Hepatocyte (in vitro differentiated cells): Measurements from ENCODE around the gene AFF2. TPM values are rescaled to one million over a fixed set of nuclear protein-coding genes. Genes with fewer than 3 reads are reported as not detected.

Experiments
- DNase-seq: peaks from one replicate; pipeline ENCODE4 v3.0.0-alpha.2; 2016; ENCODE audit warnings: low spot score
- H2AFZ ChIP-seq: fragments of 200-600 bp; sonication (generic); 2 replicates; pipeline ENCODE4 v1.6.0; 2016; ENCODE audit warnings: antibody characterized with exemption, mild to moderate bottlenecking
- H3K27ac ChIP-seq: fragments of 200-600 bp; sonication (generic); 2 replicates; pipeline ENCODE4 v1.5.1; 2016; ENCODE audit warnings: mild to moderate bottlenecking
- H3K27me3 ChIP-seq: fragments of 200-600 bp; sonication (generic); 2 replicates; pipeline ENCODE4 v1.6.1; 2016
- H3K36me3 ChIP-seq: fragments of 200-600 bp; sonication (generic); replicated peaks from 2 replicates; pipeline ENCODE4 v1.5.1; 2016; ENCODE audit warnings: low read depth; ENCODE audit not compliant: insufficient read depth
- H3K4me1 ChIP-seq: fragments of 200-600 bp; sonication (generic); 2 replicates; pipeline ENCODE4 v1.5.1; 2016; ENCODE audit warnings: mild to moderate bottlenecking, moderate library complexity; ENCODE audit not compliant: insufficient read depth
- H3K4me2 ChIP-seq: fragments of 200-600 bp; sonication (generic); 2 replicates; pipeline ENCODE4 v1.6.0; 2016
- H3K4me3 ChIP-seq: fragments of 200-600 bp; sonication (generic); 2 replicates; pipeline ENCODE4 v1.5.1; 2016; ENCODE audit warnings: mild to moderate bottlenecking
- H3K79me2 ChIP-seq: fragments of 200-600 bp; sonication (generic); 2 replicates; pipeline ENCODE4 v1.6.0; 2017; ENCODE audit warnings: mild to moderate bottlenecking
- H3K9me2 ChIP-seq: fragments of 200-600 bp; sonication (generic); replicated peaks from 2 replicates; pipeline ENCODE4 v1.6.0; 2017; ENCODE audit warnings: mild to moderate bottlenecking; ENCODE audit not compliant: insufficient read depth
- H3K9me3 ChIP-seq: fragments of 200-600 bp; sonication (generic); 2 replicates; pipeline ENCODE4 v1.5.1; 2016; ENCODE audit warnings: low read depth, mild to moderate bottlenecking
- H4K20me1 ChIP-seq: fragments of 200-600 bp; sonication (generic); 2 replicates; pipeline ENCODE4 v1.6.0; 2016; ENCODE audit warnings: mild to moderate bottlenecking; ENCODE audit not compliant: insufficient read depth, poor library complexity, severe bottlenecking
- CTCF ChIP-seq: fragments of 200-600 bp; sonication (generic); IDR thresholded peaks from 2 replicates; pipeline ENCODE4 v1.5.1; 2016; ENCODE audit warnings: antibody characterized with exemption, mild to moderate bottlenecking; ENCODE audit not compliant: poor library complexity
- EZH2 ChIP-seq: fragments of 200-600 bp; sonication (generic); IDR thresholded peaks from 2 replicates; pipeline ENCODE4 v1.6.1; 2016; ENCODE audit warnings: antibody characterized with exemption, mild to moderate bottlenecking, borderline replicate concordance
- EZH2phosphoT487 ChIP-seq: fragments of 200-600 bp; sonication (generic); IDR thresholded peaks from one replicate; pipeline ENCODE4 v1.6.1; 2018; ENCODE audit warnings: antibody characterized with exemption, mild to moderate bottlenecking, low read depth, moderate library complexity; ENCODE audit not compliant: unreplicated experiment, severe bottlenecking
- WGBS: methylation state at CpG from one replicate; pipeline ENCODE4 v1.1.6; 2016; ENCODE audit warnings: low lambda C conversion rate; ENCODE audit errors: missing lambda C conversion rate; 5-methylcytosine and 5-hydroxymethylcytosine counted together
- polyA plus RNA-seq: library from polyadenylated mRNA; unstranded; fragments of >200 nt; fragmentation: Nextera tagmentation; extraction: Ambion mirVana; gene quantifications from 2 replicates; pipeline ENCODE4 v1.2.1, GENCODE V29; 2016
- total RNA-seq: library from RNA; depleted of rRNA; stranded (reverse); fragments of >200 nt; gene quantifications from 2 replicates; pipeline ENCODE4 v1.2.3, GENCODE V29; 2014

Gene AFF2
- total and polyA plus RNA-seq, 2 experiments from 2014 or later, result 2.1 to 6.5 TPM

- no peak for DNase-seq
- Histone ChIP-seq H3K9me3 (no peaks in the 10 kb centered on the region), H3K27ac (no peak overlapping the region), H3K36me3 (no peaks in the 10 kb centered on the region), H4K20me1 (no peaks in the 10 kb centered on the region), H3K4me2 (no peak overlapping the region), H3K79me2 (no peaks in the 10 kb centered on the region), H3K27me3 (no peaks in the 10 kb centered on the region), H3K9me2 (no peaks in the 10 kb centered on the region), H3K4me1 (no peaks in the 10 kb centered on the region), H3K4me3 (no peak overlapping the region), H2AFZ (no peak overlapping the region)
- WGBS, result 34% methylated on average over 4 of the region's 4 CpGs
- TF ChIP-seq EZH2phosphoT487 (no peak), EZH2 (no peak), CTCF (no peak)
Observed at GRCh38 chrX:148613636-148614035, 113.2 kb downstream of the AFF2 start.

GRCh38 chrX:148615491-148615890, 115.1 kb downstream of the AFF2 start:
- Histone ChIP-seq H2AFZ (no peak overlapping the region), H3K27me3 (no peaks in the 10 kb centered on the region), H3K4me2 (no peak overlapping the region), H3K27ac (no peak overlapping the region), H3K9me3 (no peaks in the 10 kb centered on the region), H3K4me1 (no peaks in the 10 kb centered on the region), H4K20me1 (no peaks in the 10 kb centered on the region), H3K79me2 (no peaks in the 10 kb centered on the region), H3K36me3 (no peaks in the 10 kb centered on the region), H3K9me2 (no peaks in the 10 kb centered on the region), H3K4me3 (no peak overlapping the region)
- DNase-seq, result no peak
- 66% methylated on average over 2 of the region's 2 CpGs for WGBS
- TF ChIP-seq CTCF, result no peak
- no peak for TF ChIP-seq EZH2
- TF ChIP-seq EZH2phosphoT487, result no peak

GRCh38 chrX:148618470-148619445, 118.3 kb downstream of the AFF2 start:
- H3K79me2 ChIP-seq, result no peaks in the 10 kb centered on the region
- H3K9me3 ChIP-seq, result no peaks in the 10 kb centered on the region
- 31% methylated on average over 3 of the region's 3 CpGs for WGBS

More at GRCh38 chrX:148618470-148619445, 118.3 kb downstream of the AFF2 start:
- DNase-seq, result peak; percentile 8
- H3K4me1 ChIP-seq, result no peaks in the 10 kb centered on the region
- H3K9me2 ChIP-seq, result no peaks in the 10 kb centered on the region
- no peaks in the 10 kb centered on the region for H3K36me3 ChIP-seq
- H3K27me3 ChIP-seq, result no peaks in the 10 kb centered on the region
- no peak overlapping the region for H3K27ac ChIP-seq
- H3K4me2 ChIP-seq, result no peak overlapping the region
- no peak overlapping the region for H3K4me3 ChIP-seq
- H2AFZ ChIP-seq, result no peak overlapping the region
- TF ChIP-seq CTCF, result no peak
- no peak for TF ChIP-seq EZH2
- no peak for TF ChIP-seq EZH2phosphoT487
- H4K20me1 ChIP-seq, result no peaks in the 10 kb centered on the region
